Ovary (tissue), 9 donors: ENCODE data around the gene KNCN. TPM values are rescaled to one million over a fixed set of nuclear protein-coding genes. Genes with fewer than 3 reads are reported as not detected.

ENCODE experiments used
- DNase-seq, 5 donors: peaks; one replicate each; pipeline ENCODE4 v3.0.0-alpha.2; 2019 to 2020
- H3K27ac ChIP-seq, 2 donors: fragments of 200-600 bp; one replicate each; pipeline versions ENCODE4 v1.5.1 to v1.8.0; 2019 to 2022
- H3K27me3 ChIP-seq: fragments of 200-600 bp; one replicate; pipeline ENCODE4 v1.8.0; 2022
- H3K36me3 ChIP-seq: fragments of 200-600 bp; sonication (generic); one replicate; pipeline ENCODE4 v1.5.1; 2019
- H3K4me1 ChIP-seq: one replicate; pipeline ENCODE4 v1.8.1; 2013; ENCODE audit warnings: mild to moderate bottlenecking, moderate library complexity; ENCODE audit not compliant: insufficient read depth
- H3K4me3 ChIP-seq: fragments of 200-600 bp; sonication (generic); one replicate; pipeline ENCODE4 v1.5.1; 2017
- H3K9me3 ChIP-seq, 2 donors: fragments of 200-600 bp in 1 of 2; sonication (generic) in 1 of 2; one replicate each; pipeline versions ENCODE4 v1.5.1 to v1.8.1; 2013 to 2019; ENCODE audit warnings: mild to moderate bottlenecking in 1 of 2, moderate library complexity in 1 of 2
- CTCF ChIP-seq, 3 donors: fragments of 450-650 bp in 2 of 3; fragments of 200-600 bp in 1 of 3; IDR thresholded peaks; one replicate each; pipeline versions ENCODE4 v1.5.1 to v1.8.0; 2016 to 2022; ENCODE audit warnings: antibody characterized with exemption in 3 of 3, mild to moderate bottlenecking in 1 of 3
- EP300 ChIP-seq: sonication (generic); formaldehyde crosslinking; IDR thresholded peaks from one replicate; pipeline ENCODE4 v1.6.1; 2017; ENCODE audit warnings: antibody characterized with exemption
- POLR2A ChIP-seq: fragments of 450-650 bp; IDR thresholded peaks from one replicate; pipeline ENCODE4 v1.6.1; 2017; ENCODE audit warnings: antibody characterized with exemption, mild to moderate bottlenecking, moderate library complexity
- WGBS, 3 donors: extraction: QIAGEN DNeasy Blood & Tissue Kit in 1 of 3; methylation state at CpG; one replicate each; pipeline versions ENCODE4 v1.1.5 to v1.1.7; 2013 to 2017; 5-methylcytosine and 5-hydroxymethylcytosine counted together
- intact Hi-C, 4 donors: fragments of 100-400 bp; cut with DNase I; formaldehyde crosslinking; loops; one replicate each; pipeline versions ENCODE4 v1.11.0 to v1.15.1; 2022 to 2023
- polyA plus RNA-seq, 2 donors: library from polyadenylated mRNA; stranded (reverse); fragments of 200-250 nt in 1 of 2; fragments of 350-450 nt in 1 of 2; fragmentation: Illumina TruSeq in 1 of 2; extraction: RNeasy Lipid Tissue Mini Kit (QIAGEN cat#74804) in 1 of 2; gene quantifications; one replicate each; pipeline ENCODE4 v1.2.3, GENCODE V29; 2013 to 2014
- total RNA-seq, 7 donors: library from RNA; depleted of rRNA in 2 of 7; stranded (reverse); fragments of >200 nt in 2 of 7; fragmentation: NEBNext Ultra II Directional in 3 of 7; extraction: Animal tissue kit (Norgen Biotek cat#: 25700) in 3 of 7; gene quantifications; one replicate each; pipeline versions ENCODE4 v1.1.0 to v1.2.4, GENCODE V29; 2016 to 2023
- donor health status: DM: no; HTN: no; CAD: no; lungs with moderate emphysema.
- donor health status: DM: no; HTN: no; CAD: no.
- donor health status: Bipolar disorder and iron deficiency.
- donor health status: DM: yes; HTN: yes; CAD: no.
- donor health status: DM: no; HTN: no; CAD: no.
- donor health status: DM: yes; HTN: yes; CAD: no.

The KNCN gene
- total and polyA plus RNA-seq, 9 donors = 0.08 TPM; not detected in 8

GRCh38 chr1:46585312-46585938 lies 34.0 kb upstream of the KNCN start:
- no peak for TF ChIP-seq POLR2A
- TF ChIP-seq CTCF (IDR thresholded peaks at IDR 0.05) = no peak
- no peak for TF ChIP-seq EP300
- H3K36me3 ChIP-seq = no peaks in the 10 kb centered on the region
- DNase-seq = peak in 3 of 5 donors; percentile 33 to 50 (median 40)
- H3K27me3 ChIP-seq = no peaks in the 10 kb centered on the region
- no peak overlapping the region for H3K4me3 ChIP-seq
- H3K9me3 ChIP-seq = no peaks in the 10 kb centered on the region
- WGBS, 3 donors = 38 to 61% (median 61%) methylated on average over 12 of the region's 12 CpGs
- no peaks in the 10 kb centered on the region for H3K4me1 ChIP-seq
- H3K27ac ChIP-seq = no peak overlapping the region
- intact Hi-C loops = no loop called here

- H3K9me3 ChIP-seq = no peaks in the 10 kb centered on the region
- intact Hi-C loops = no loop called here
- no peak overlapping the region for H3K4me3 ChIP-seq
- TF ChIP-seq EP300 (no peak), POLR2A (no peak), CTCF (IDR thresholded peaks at IDR 0.05) (no peak)
- WGBS, 3 donors = 86 to 90% (median 87%) methylated on average over 5 of the region's 5 CpGs
- no peaks in the 10 kb centered on the region for H3K36me3 ChIP-seq
- H3K27ac ChIP-seq = no peak overlapping the region
- H3K27me3 ChIP-seq = no peaks in the 10 kb centered on the region
- H3K4me1 ChIP-seq = no peaks in the 10 kb centered on the region
- no peak for DNase-seq
These were observed 32.0 kb upstream of the KNCN start for GRCh38 chr1:46583494-46583893.

- H3K27me3 ChIP-seq = no peaks in the 10 kb centered on the region
- H3K4me1 ChIP-seq = no peaks in the 10 kb centered on the region
- TF ChIP-seq CTCF (IDR thresholded peaks at IDR 0.05) = no peak
- TF ChIP-seq EP300 = no peak
- no peak for TF ChIP-seq POLR2A
- no peaks in the 10 kb centered on the region for H3K9me3 ChIP-seq
- intact Hi-C loops = no loop called here
- no peak overlapping the region for H3K4me3 ChIP-seq
- no peak for DNase-seq
- no peak overlapping the region for H3K27ac ChIP-seq
- no peaks in the 10 kb centered on the region for H3K36me3 ChIP-seq
- WGBS, 3 donors = 70 to 72% (median 71%) methylated on average over 7 of the region's 7 CpGs
These were observed 31.5 kb upstream of the KNCN start for GRCh38 chr1:46582972-46583371.

- Histone ChIP-seq H3K9me3 (no peaks in the 10 kb centered on the region), H3K4me3 (no peak overlapping the region), H3K27ac (no peak overlapping the region), H3K27me3 (no peaks in the 10 kb centered on the region), H3K4me1 (no peaks in the 10 kb centered on the region), H3K36me3 (no peaks in the 10 kb centered on the region)
- no peak for DNase-seq
- 85 to 88% (median 88%) methylated on average over 4 of the region's 4 CpGs for WGBS, 3 donors
- intact Hi-C loops = no loop called here
- TF ChIP-seq CTCF (IDR thresholded peaks at IDR 0.05) = no peak
- TF ChIP-seq POLR2A = no peak
These were observed 30.4 kb upstream of the KNCN start for GRCh38 chr1:46581681-46582455.
